Measurements from ENCODE around the gene SNAP29. TPM values are rescaled to one million over a fixed set of nuclear protein-coding genes. Genes with fewer than 3 reads are reported as not detected.
"Not testable (repeated sequence)": the region's sequence is repeated elsewhere in the genome, so short reads cannot be mapped to it uniquely, and the experiment has no call there.

SNAP29 gene
- total and polyA plus RNA-seq, 4 donors, result 10.5 to 26.2 (median 16.3) TPM

- H3K9ac ChIP-seq (ENCODE audit: low read depth in 1 of 2, low read length in 2 of 2), result no peak overlapping the region
- no peak for TF ChIP-seq HNF4G (IDR thresholded peaks at IDR 0.05)
- TF ChIP-seq TAF1 (conservative IDR thresholded peaks at IDR 0.05), result no peak
- no peak for TF ChIP-seq FOXA1 (IDR thresholded peaks at IDR 0.05)
- no peak for TF ChIP-seq NR2F2 (IDR thresholded peaks at IDR 0.05)
- no peak for TF ChIP-seq REST (IDR thresholded peaks at IDR 0.05)
- TF ChIP-seq JUND (IDR thresholded peaks at IDR 0.05), result no peak
- no peak for TF ChIP-seq EGR1 (IDR thresholded peaks at IDR 0.05; ENCODE audit: low read depth in 2 of 2)
- no peak for TF ChIP-seq CTCF (IDR thresholded peaks at IDR 0.05; ENCODE audit: low read depth, low read length, missing input control)
- TF ChIP-seq SP1 (IDR thresholded peaks at IDR 0.05), result no peak
- no peaks in the 10 kb centered on the region for H3K27me3 ChIP-seq (ENCODE audit: control insufficient read depth in 4 of 4, insufficient read depth in 4 of 4, low read length in 3 of 4)
- H3K4me3 ChIP-seq (ENCODE audit: low read depth in 1 of 3, low read length in 3 of 3), result no peak overlapping the region
- WGBS, result 97% methylated on average over 9 of the region's 9 CpGs
- no peaks in the 10 kb centered on the region for H3K4me1 ChIP-seq (ENCODE audit: control insufficient read depth in 4 of 4, insufficient read depth in 4 of 4, low read length in 3 of 4)
- no peak overlapping the region for H3K27ac ChIP-seq (ENCODE audit: low read depth in 1 of 2, low read length in 2 of 2)
- no peaks in the 10 kb centered on the region for H3K9me3 ChIP-seq (ENCODE audit: control insufficient read depth in 4 of 4, low read length in 3 of 4)
- DNase-seq (ENCODE audit: low spot score), result no peak
- H3K36me3 ChIP-seq (ENCODE audit: control insufficient read depth in 4 of 4, insufficient read depth in 3 of 4, low read depth in 1 of 4, low read length in 3 of 4), result peaks cover 12 to 59% (median 44%) of the 10 kb centered on the region in 4 donors
These were observed 39.3 kb upstream of the SNAP29 start for GRCh38 chr22:20819471-20819870.

- not testable (repeated sequence) for H3K4me1 ChIP-seq (ENCODE audit: control insufficient read depth in 4 of 4, insufficient read depth in 4 of 4, low read length in 3 of 4); H3K27ac ChIP-seq (ENCODE audit: low read depth in 1 of 2, low read length in 2 of 2); DNase-seq (ENCODE audit: low spot score); H3K4me3 ChIP-seq (ENCODE audit: low read depth in 1 of 3, low read length in 3 of 3); H3K27me3 ChIP-seq (ENCODE audit: control insufficient read depth in 4 of 4, insufficient read depth in 4 of 4, low read length in 3 of 4); H3K9ac ChIP-seq (ENCODE audit: low read depth in 1 of 2, low read length in 2 of 2); H3K9me3 ChIP-seq (ENCODE audit: control insufficient read depth in 4 of 4, low read length in 3 of 4)
- WGBS, result 98% methylated on average over 8 of the region's 8 CpGs
- peaks cover 8 to 49% (median 35%) of the 10 kb centered on the region in 4 donors for H3K36me3 ChIP-seq (ENCODE audit: control insufficient read depth in 4 of 4, insufficient read depth in 3 of 4, low read depth in 1 of 4, low read length in 3 of 4)
These were observed 37.0 kb upstream of the SNAP29 start for GRCh38 chr22:20821717-20822239.

- peaks cover 8 to 44% (median 30%) of the 10 kb centered on the region in 4 donors for H3K36me3 ChIP-seq (ENCODE audit: control insufficient read depth in 4 of 4, insufficient read depth in 3 of 4, low read depth in 1 of 4, low read length in 3 of 4)
- 97% methylated on average over 5 of the region's 5 CpGs for WGBS
- TF ChIP-seq EGR1 (IDR thresholded peaks at IDR 0.05; ENCODE audit: low read depth in 2 of 2) (no peak), ZBTB33 (IDR thresholded peaks at IDR 0.05) (no peak), MAX (IDR thresholded peaks at IDR 0.05) (no peak), JUND (IDR thresholded peaks at IDR 0.05) (no peak), SP1 (IDR thresholded peaks at IDR 0.05) (no peak), ATF3 (IDR thresholded peaks at IDR 0.05) (no peak), YY1 (IDR thresholded peaks at IDR 0.05) (no peak), HNF4A (conservative IDR thresholded peaks at IDR 0.05) (no peak), REST (IDR thresholded peaks at IDR 0.05) (no peak), FOXA2 (IDR thresholded peaks at IDR 0.05) (no peak)
These were observed 36.6 kb upstream of the SNAP29 start for GRCh38 chr22:20822240-20822639.

More at GRCh38 chr22:20822240-20822639, 36.6 kb upstream of the SNAP29 start:
- H3K27me3 ChIP-seq (ENCODE audit: control insufficient read depth in 4 of 4, insufficient read depth in 4 of 4, low read length in 3 of 4), result no peaks in the 10 kb centered on the region
- no peak overlapping the region for H3K27ac ChIP-seq (ENCODE audit: low read depth in 1 of 2, low read length in 2 of 2)
- DNase-seq (ENCODE audit: low spot score), result no peak
- no peaks in the 10 kb centered on the region for H3K9me3 ChIP-seq (ENCODE audit: control insufficient read depth in 4 of 4, low read length in 3 of 4)
- no peak overlapping the region for H3K4me3 ChIP-seq (ENCODE audit: low read depth in 1 of 3, low read length in 3 of 3)
- H3K9ac ChIP-seq (ENCODE audit: low read depth in 1 of 2, low read length in 2 of 2), result no peak overlapping the region
- H3K4me1 ChIP-seq (ENCODE audit: control insufficient read depth in 4 of 4, insufficient read depth in 4 of 4, low read length in 3 of 4), result peaks cover 0 to 4% (median 1%) of the 10 kb centered on the region in 4 donors

Data from liver (tissue), 9 donors.